Daoy (cell line): ENCODE data around the gene CERCAM. TPM values are rescaled to one million over a fixed set of nuclear protein-coding genes. Genes with fewer than 3 reads are reported as not detected.
A peak's percentile ranks its signal among the peaks of the same experiment; 100 is the strongest.
"Not testable (repeated sequence)": the region's sequence is repeated elsewhere in the genome, so short reads cannot be mapped to it uniquely, and the experiment has no call there.

ENCODE experiments used
- DNase-seq: peaks from one replicate; pipeline ENCODE4 v3.0.0-alpha.2; 2015; ENCODE audit warnings: low read depth
- total RNA-seq: library from RNA; depleted of rRNA; stranded (reverse); fragments of >200 nt; shearing (Covaris generic); gene quantifications from 2 replicates; pipeline ENCODE4 v1.2.3, GENCODE V29; 2014

Gene CERCAM
- total RNA-seq, 1 experiment from 2014 or later: 16.6 TPM

DNA sequence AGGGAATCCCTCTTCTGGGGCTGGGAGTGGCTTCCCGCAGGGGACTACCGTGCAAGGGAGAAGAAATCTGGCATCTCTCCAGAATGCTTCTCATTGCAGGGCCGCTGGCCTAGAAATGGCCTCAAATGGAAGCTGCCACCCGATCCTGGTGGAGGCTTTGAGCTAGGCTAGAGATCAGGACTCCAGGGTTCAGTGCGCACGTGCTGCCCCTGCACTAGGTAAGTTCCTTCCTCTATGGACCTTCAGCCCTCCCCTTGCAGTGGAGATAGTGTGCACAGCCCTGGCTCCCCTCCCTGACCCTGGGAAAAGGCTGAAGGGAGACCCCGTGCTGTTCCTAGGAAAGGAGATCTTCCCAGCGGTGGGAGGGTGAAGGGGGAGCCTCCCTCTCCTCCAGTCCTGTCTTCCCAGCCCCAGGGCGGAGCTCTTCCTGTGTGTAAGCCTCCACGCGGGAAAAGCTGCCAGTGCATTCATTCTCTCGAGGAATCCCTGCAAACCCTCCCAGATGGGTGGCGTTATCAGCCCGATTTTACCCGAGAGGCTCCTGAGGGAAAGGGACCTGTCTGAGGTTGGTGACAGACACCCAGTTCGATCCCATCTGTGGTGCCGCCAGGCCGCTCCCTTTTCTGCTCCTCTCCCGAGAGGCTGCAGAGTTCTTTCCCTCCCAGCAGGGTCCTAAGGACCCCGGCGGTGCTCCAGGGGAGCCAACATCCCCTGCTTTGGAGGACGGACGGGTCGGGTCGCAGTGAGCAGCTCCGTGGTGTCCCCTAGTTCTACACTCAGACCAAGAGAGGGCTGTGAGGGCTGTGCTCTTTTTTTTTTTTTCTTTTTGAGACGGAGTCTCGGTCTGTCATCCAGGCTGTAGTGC, 1.4 kb upstream of the CERCAM start:
- DNase-seq: no peak

DNA sequence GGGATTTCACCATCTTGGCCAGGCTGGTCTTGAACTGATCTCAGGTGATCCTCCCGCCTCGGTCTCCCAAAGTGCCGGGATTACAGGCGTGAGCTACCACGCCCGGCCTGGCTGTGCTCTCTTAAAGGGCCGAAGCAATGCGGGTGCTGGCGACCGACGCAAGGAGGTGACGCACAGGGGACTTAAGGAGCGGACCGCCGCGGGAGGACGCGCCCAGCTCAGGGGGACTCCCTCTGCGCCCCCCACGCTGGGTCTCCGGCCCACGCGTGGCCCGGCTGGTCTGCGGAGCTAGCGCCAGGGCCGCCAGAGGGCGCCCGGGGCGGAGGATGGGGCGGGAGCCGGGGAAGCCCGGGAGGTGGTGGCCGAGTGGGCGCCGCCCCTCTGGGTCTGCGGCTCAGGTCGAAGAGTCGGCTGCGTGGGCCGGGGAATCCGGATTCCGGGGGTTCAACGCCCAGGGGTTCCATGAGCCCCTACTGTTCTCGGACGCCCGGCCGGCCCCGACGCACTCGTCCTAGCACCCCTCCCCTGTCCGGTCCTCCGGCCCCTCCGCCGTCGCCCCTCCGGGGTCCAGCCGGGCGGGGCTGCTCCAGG, 502 bp upstream of the CERCAM start:
- DNase-seq: peak; percentile 83

DNA sequence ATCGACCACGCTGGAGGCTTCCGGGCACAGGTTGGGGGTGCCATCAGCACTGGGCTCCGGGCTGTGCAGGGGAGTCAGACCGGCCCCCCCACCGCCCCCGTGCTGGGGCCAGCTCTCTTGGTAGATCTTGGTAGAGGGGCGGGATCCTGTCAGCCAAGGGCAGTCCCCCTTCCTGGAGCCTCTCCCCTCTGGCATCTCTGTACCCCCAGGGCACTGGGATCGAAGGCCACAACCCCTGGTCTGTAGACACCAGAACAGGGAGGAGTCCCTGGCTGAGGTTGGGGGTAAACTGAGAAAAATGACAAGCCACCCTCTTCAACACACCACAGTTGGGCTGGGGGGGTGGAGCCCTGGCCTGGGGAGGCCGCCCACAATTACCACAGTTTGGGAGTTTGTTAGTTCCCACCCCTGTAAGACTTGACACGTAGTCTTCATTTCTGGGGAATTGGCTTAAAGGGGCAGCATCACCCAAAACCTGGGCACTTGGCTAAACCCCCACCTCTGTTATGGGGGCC, 882 bp downstream of the CERCAM start:
- no peak for DNase-seq

DNA sequence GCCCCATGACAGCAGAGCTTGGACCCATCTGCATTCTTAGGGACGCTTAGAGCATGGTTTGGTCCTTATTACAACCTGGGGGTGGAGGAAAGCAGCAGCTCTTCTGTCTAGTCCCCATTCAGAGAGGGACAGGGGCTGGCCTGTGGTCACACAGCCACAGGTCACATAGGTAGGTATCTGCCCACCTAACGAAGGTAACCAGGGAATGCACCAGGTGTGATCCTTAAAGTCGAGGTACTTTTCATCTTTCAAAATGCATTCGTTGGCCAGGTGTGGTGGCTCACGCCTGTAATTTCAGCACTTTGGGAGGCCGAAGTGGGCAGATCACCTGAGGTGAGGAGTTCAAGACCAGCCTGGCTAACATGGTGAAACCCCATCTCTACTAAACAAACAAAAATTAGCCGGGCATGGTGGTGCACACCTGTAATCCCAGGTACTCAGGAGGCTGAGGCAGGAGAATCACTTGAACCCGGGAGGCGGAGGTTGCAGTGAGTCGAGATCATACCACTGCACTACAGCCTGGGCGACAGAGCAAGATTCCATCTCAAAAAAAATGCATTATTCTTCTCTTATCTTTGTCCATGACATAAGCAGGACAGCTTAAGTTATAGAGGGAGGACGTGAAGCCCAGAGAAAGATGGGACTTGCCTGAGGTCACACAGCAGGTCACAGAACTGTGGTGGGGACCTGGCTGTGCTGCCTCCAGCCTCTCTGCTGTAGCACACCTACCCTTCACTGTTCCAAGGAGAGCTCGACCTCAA, 1.5 kb downstream of the CERCAM start:
- not testable (repeated sequence) for DNase-seq

DNA sequence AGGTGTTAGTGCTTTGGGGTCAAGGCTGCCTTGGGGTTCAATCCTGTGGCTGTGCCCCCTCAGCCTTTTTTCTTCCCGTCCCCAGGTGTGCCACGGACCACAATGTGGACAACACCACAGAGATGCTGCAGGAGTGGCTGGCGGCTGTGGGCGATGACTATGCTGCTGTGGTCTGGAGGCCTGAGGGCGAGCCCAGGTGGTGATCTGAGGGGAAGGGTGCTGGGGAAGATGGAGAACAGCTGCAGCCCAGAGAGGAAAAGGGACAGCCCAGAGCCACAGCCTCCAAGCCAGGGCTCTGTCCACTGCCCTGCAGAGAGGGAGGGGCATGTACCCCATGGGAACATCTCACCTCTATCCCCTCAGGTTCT, 2.1 kb downstream of the CERCAM start:
- DNase-seq: no peak

DNA sequence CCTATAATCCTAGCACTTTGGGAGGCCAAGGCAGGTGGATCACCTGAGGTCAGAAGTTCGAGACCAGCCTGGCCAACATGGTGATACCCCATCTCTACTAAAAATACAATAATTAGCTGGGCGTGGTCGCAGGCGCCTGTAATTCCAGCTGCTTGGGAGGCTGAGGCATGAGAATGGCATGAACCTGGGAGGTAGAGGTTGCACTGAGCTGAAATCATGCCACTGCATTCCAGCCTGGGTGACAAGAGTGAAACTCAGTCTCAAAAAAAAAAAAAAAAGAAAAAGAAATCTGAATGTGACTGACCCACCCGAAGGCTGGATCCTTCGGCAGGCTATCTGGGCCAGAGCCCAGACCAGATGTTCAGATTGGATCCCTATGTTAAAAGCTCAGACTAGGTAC, 2.7 kb downstream of the CERCAM start:
- DNase-seq: peak; percentile 70

DNA sequence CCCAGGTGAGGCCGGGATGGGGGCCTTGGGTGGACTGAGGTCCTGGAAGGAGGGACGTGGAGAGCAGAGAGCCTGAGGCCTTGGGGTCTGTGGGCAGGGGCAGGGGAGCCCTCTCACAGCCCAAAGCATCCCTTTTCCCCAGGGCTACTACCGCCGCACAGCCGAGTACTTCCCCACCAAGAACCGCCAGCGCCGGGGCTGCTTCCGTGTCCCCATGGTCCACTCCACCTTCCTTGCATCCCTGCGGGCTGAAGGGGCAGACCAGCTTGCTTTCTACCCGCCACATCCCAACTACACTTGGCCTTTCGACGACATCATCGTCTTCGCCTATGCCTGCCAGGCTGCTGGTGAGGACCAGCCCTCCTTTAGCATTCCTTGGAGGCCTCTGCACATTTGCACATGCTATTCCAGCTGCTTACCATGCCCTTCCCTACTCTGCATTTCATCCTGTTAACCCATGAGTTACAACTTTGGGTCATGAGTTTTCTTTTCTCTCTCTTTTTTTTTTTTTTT, 3.7 kb downstream of the CERCAM start:
- no peak for DNase-seq

DNA sequence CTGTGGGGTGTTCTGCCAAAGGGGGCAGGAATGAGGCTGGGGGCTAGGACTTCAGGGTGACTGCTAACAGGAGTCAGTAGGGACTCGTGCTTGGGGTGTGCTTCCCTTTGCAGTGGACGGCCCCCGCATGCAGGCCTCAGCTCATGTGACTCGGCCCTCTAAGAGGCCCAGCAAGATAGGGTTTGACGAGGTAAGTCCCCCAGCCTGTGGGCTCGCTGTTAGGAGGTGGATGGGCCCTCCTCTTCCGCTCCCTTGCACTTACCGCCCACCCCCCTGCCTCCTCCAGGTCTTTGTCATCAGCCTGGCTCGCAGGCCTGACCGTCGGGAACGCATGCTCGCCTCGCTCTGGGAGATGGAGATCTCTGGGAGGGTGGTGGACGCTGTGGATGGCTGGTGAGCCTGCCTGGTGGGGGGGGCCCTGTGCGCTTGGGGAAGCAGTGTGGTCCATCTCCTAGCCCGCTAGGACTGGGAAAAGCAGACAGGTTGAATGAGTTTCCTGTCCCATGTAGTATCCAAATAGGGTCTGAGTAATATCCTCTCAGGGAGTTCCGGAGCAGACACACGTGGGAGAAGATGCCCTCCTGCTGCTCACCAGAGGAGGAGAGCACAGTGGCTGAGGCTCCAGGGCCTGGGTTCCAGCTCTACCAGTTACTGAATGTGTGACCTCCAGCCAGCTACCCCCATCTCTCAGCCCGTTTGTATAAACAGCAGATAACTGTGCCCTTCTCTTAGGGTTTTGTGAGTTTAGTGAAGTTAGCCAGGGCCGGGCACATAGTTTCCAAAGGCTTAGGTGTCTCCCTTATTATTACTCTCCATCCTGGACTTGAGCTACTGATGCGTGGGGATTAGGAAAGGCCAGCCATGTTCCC, 8.2 kb downstream of the CERCAM start:
- peak; percentile 79 for DNase-seq

DNA sequence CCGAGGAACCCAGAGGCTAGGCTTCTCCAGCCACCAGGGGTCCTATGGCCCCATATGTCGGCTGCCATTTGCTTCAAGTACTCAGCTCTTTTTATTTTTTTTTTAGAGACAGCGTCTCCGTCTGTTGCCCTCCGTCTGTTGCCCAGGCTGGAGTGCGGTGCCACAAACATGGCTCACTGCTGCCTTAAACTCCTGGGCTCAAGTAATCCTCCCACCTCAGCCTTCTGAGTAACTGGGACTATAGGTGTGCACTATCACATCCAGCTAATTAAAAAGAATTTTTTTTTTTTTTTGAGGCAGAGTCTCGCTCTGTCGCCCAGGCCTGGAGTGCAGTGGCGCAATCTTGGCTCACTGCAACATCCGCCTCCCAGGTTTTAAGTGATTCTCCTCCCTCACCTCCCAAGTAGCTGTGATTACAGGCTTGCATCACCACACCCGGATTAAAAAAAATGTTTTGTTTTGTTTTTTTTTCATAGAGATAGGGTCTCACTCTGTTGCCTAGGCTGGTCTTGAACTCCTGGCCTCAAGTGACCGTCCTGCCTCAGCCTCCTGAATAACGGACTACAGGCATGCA, 8.9 kb downstream of the CERCAM start:
- DNase-seq: peak; percentile 21

DNA sequence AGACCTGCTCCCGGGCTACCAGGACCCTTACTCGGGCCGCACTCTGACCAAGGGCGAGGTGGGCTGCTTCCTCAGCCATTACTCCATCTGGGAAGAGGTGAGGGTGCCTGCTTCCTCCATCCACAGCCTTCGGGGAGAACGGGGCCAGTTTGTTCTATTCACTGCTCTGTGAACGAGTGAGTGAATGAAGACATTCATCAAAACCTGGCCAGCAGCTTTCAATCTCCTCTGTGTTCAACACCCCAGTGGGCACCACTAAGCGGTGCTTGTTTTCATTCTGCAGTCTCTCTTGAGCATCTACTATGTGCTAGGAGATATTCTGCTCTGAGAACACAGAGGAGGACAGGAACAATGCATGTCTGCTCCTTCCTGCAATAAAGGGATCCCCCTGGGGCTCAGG, 10.6 kb downstream of the CERCAM start:
- no peak for DNase-seq

DNA sequence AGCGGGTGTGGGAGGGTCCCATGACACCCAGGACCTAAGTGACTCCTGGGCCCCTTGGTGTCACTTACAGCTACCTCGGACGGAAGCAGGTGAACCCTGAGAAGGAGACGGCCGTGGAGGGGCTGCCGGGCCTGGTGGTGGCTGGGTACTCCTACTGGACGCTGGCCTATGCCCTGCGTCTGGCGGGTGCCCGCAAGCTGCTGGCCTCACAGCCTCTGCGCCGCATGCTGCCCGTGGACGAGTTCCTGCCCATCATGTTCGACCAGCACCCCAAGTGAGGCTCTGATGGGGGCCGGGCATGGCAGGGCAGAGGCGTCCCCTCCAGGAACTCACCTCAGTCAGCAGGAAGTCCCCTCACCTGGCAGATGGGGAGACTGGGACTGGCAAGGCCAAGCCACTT, 13.7 kb downstream of the CERCAM start:
- DNase-seq: no peak

DNA sequence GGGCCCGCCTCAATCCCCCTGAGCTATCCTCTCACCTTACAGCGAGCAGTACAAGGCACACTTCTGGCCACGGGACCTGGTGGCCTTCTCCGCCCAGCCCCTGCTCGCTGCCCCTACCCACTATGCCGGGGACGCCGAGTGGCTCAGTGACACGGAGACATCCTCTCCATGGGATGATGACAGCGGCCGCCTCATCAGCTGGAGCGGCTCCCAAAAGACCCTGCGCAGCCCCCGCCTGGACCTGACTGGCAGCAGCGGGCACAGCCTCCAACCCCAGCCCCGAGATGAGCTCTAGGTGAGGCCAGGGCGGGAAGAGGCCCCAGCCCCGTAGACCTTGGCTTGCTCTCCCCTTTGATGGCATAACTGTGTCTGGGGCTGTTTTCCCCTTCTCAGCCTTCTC, 15.0 kb downstream of the CERCAM start:
- no peak for DNase-seq

DNA sequence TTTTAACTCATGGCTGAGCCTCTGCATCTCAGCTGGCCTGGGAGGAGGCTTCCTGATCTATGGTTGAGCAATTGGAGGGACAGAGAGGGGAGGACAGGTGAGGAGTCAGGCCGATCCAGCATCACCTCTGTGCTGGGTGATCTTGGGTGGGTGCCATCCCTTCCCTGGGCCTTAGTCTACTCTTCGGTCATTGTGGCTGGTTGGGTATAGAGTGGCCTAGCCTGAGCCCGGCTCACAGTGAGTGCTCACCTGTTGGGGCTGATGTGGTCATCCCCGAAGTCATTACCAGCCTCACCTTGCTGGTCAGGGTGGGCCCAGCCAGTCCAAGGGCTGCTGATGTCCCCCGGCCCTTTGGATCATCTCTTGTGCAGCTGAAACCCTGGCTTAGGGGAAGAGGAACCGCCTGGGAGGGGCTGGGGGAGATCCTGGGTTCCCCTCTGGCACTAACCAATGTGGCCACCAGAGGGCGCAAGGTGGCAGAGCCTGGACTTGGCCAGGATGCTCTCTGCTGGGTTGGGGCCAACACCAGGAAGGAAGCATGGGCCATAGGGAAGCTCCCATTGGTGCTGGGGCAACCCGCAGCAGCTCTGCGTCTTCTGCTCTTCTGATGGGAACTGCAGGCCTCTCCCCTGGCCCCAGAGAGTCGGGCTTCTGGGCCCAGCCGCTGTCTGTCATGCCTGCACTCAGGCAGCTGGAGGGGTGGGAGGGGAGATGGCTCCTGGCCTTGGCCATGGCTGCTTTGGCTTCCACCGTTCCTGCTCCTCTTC, 17.9 kb downstream of the CERCAM start:
- DNase-seq: peak; percentile 90

DNA sequence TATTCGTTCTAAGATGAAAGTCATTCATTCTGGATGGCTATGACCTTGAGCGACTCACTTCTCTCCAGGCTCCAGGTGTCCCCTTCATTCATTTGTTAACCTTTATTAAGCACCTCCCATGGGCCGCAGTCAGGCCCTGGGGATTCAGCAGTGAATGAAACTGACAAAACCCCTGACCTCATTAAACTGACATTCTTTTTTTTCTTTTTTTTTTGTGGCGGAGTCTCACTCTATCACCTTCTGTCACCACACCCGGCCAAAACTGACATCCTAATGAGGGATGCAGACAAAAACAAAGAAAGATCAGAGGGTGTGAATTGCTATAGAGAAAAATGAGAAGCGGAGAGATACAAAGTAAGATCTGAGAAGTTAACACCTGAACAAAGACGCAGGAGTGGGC, 18.6 kb downstream of the CERCAM start:
- no peak for DNase-seq

DNA sequence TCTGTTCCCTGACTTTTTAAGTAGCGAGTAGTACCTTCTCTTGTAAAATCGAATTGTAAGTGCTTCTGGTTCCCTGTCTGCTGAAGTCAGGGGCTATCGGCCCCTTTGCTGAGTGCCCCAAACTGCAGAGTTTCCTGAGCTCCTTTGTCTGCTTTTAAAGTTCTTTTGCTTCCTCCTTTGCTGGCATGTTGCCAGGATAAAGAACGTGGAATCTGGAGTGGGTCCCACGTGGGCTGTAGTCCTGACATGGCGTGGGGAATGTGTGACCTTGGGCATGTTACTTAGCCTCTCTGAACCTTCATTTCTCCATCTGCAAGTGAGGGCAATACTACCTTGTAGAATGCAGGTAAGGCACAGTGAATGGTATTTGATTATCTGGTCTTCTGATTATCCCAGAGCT, 21.5 kb downstream of the CERCAM start:
- DNase-seq: no peak

DNA sequence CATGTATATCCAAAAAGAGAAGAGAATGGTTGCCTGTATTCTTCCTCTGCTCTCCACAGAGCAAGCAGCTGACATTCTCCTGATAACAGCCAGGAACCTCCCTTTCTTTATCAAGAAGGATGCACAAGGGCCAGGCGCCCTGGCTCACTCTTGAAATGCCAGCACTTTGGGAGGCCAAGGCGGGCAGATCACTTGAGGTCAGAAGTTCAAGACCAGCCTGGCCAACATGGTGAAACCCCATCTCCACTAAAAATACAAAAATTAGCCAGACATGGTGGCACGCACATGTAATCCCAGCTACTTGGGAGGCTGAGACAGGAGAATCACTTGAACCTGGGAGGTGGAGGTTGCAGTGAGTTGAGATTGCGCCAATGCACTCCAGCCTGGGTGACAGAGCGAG, 25.8 kb downstream of the CERCAM start:
- not testable (repeated sequence) for DNase-seq

DNA sequence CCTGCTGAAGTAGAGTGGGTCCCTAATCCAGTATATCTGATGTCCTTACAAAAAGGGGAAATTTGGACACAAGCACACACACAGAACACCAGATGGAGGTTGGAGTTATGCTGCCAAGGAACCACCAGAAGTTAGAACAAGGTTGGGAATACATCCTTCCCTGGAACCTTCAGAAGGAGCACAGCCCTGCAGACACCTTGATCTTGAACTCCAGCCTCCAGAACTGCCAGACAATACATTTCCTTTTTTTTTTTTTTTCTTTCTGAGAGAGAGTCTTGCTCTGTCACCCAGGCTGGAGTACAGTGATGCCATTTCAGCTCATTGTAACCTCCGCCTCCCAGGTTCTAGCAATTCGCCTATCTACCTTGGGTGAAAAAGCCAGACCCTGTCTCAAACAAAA, 28.1 kb downstream of the CERCAM start:
- DNase-seq: no peak

DNA sequence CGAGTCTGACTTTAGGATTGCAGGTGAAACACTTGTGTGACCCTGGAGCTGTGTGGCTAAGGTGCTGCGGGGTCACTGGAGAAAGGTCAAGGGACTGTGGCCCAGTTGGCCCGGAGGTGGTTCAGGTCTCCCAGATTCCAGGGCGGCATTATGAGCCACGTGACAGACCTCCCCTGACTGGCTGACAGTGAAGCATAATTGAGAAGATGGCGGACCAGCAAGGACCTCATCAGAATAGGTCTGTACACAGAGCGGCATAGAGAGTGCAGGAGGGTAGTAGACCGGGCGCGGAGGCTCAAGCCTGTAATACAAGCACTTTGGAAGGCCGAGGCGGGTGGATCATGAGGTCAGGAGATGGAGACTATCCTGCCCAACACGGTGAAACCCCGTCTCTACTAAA, 34.3 kb downstream of the CERCAM start:
- DNase-seq: no peak

DNA sequence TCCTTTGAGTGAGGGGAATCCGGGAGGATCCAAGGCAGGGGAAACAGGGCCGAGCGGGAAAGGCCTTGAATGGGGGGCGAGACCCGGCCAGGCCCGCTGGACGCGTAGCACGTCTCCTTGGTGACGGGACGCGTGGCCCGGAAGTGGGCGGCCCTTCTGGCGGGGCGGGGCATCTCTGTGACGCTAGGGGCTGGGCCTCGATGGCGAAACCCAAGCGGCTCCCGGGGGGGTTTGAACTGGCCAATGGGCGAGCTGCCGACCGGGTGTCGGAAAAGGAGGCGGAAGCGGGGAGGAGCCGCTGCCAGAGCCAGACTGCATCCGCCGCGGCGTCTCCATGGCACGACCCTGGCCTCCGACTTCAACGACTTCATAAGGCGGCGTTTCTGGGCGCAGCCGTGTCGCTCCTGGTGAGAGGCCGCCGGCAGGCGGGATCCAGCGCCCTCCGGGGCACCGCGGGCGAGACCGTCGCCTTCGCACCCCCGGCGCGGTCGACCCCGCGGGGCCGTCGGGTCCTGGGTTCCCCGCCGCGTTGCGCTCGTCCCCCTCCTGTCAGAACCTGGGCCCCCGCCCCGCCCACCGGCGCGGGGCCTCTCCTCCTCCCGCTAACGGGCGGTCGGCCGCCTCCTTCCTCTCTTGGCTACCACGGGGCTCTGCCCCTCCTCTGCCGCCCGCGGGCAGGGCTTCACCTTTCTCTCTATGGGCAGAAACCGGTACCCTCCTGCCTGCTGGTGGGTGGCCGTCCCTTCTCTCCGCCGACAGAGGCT, 35.4 kb downstream of the CERCAM start, which contains the start of gene ODF2:
Gene ODF2 (plus strand): TSS at position 158 of the 764 bp plus-strand sequence. CDS start 86 bp downstream, at position 244.
- peak; percentile 99 for DNase-seq
